AG04450 (cell line): ENCODE data around the gene GPAM. TPM values are rescaled to one million over a fixed set of nuclear protein-coding genes. Genes with fewer than 3 reads are reported as not detected.
A peak's percentile ranks its signal among the peaks of the same experiment; 100 is the strongest.

Experiments
- CTCF ChIA-PET: fragments of 300-600, 350-600 bp; formaldehyde crosslinking; extraction: SDS; loops from one replicate; lab custom pipeline; 2022; ENCODE audit warnings: antibody characterized with exemption, inconsistent platforms; lab: Charles Lee
- POLR2A ChIA-PET: fragments of 350-600 bp; formaldehyde crosslinking; extraction: SDS; loops from one replicate; lab custom pipeline; 2021; ENCODE audit warnings: antibody characterized with exemption, inconsistent platforms; lab: Yijun Ruan, JAX
- DNase-seq: peaks from one replicate; pipeline ENCODE4 v3.0.0-alpha.2; 2011; ENCODE audit warnings: low read depth, low spot score
- H3K27ac ChIP-seq: one replicate; pipeline ENCODE4 v1.5.1; 2012; ENCODE audit warnings: low read depth, low read length, control low read depth
- H3K27me3 ChIP-seq: one replicate; pipeline ENCODE4 v1.6.0; 2012; ENCODE audit warnings: low read length; ENCODE audit not compliant: control insufficient read depth, insufficient read depth
- H3K4me3 ChIP-seq: 2 replicates; pipeline ENCODE4 v1.5.1; 2011; ENCODE audit warnings: mild to moderate bottlenecking, low read depth, low read length, control low read depth
- H3K9me3 ChIP-seq: 2 replicates; pipeline ENCODE4 v1.5.1; 2012; ENCODE audit warnings: low read length; ENCODE audit not compliant: control insufficient read depth, insufficient read depth
- CTCF ChIP-seq: IDR thresholded peaks from 2 replicates; pipeline ENCODE4 v1.5.1; 2011; ENCODE audit warnings: low read depth, low read length, control low read depth, inconsistent platforms
- polyA plus RNA-seq: library from polyadenylated mRNA; depleted of rRNA; stranded (reverse); fragments of >200 nt; gene quantifications from 2 replicates; pipeline ENCODE4 v1.2.3, GENCODE V29; 2011

The GPAM gene
- polyA plus RNA-seq, 1 experiment: 10.6 TPM

- no peak overlapping the region for H3K27ac ChIP-seq
- H3K9me3 ChIP-seq: no peaks in the 10 kb centered on the region
- H3K4me3 ChIP-seq: no peak overlapping the region
- ChIA-PET POLR2A (no interaction called here), CTCF (interaction anchor here (0.6 to 10.8 kb wide), 2 partner anchors 168 to 310 kb away, joined by 5 to 145 read pairs; no protein-coding TSS in a partner anchor)
- H3K27me3 ChIP-seq: peaks cover 3% of the 10 kb centered on the region
- no peak for DNase-seq
- TF ChIP-seq CTCF: no peak
Observed at GRCh38 chr10:112143420-112143819, 40.1 kb downstream of the GPAM start.

- no peaks in the 10 kb centered on the region for H3K9me3 ChIP-seq
- CTCF ChIA-PET: interaction anchor here (0.6 to 10.8 kb wide), 10 partner anchors 9 to 1533 kb away, joined by 3 to 145 read pairs (median 3); no protein-coding TSS in a partner anchor
- no peak overlapping the region for H3K4me3 ChIP-seq
- POLR2A ChIA-PET: interaction anchor here (0.9 kb wide), 1 partner anchor 1223 kb away, joined by 4 read pairs; no protein-coding TSS in a partner anchor
- H3K27me3 ChIP-seq: peaks cover 3% of the 10 kb centered on the region
- no peak overlapping the region for H3K27ac ChIP-seq
- DNase-seq: no peak
- TF ChIP-seq CTCF: no peak
Observed at GRCh38 chr10:112141292-112141691, 42.3 kb downstream of the GPAM start.

GRCh38 chr10:112140110-112140970 is 43.2 kb downstream of the GPAM start:
- H3K27ac ChIP-seq: no peak overlapping the region
- no peak overlapping the region for H3K4me3 ChIP-seq
- H3K9me3 ChIP-seq: no peaks in the 10 kb centered on the region
- peaks cover 3% of the 10 kb centered on the region for H3K27me3 ChIP-seq
- DNase-seq: peak; percentile 23
- POLR2A ChIA-PET: no interaction called here
- CTCF ChIA-PET: interaction anchor here (0.6 to 10.8 kb wide), 11 partner anchors 10 to 1394 kb away, joined by 3 to 145 read pairs (median 3); no protein-coding TSS in a partner anchor
- TF ChIP-seq CTCF: peak; percentile 93

- Histone ChIP-seq H3K27ac (no peak overlapping the region), H3K27me3 (peaks cover 7% of the 10 kb centered on the region), H3K9me3 (no peaks in the 10 kb centered on the region), H3K4me3 (no peak overlapping the region)
- TF ChIP-seq CTCF: no peak
- no peak for DNase-seq
- ChIA-PET CTCF (interaction anchor here (0.6 to 10.8 kb wide), 10 partner anchors 11 to 1530 kb away, joined by 3 to 145 read pairs (median 22); no protein-coding TSS in a partner anchor), POLR2A (no interaction called here)
Observed at GRCh38 chr10:112139176-112139575, 44.4 kb downstream of the GPAM start.
